HEK293T (cell line): ENCODE data around the gene KLHL1.
"Not testable (repeated sequence)": the region's sequence is repeated elsewhere in the genome, so short reads cannot be mapped to it uniquely, and the experiment has no call there.

ENCODE experiments used
- CTCF ChIA-PET: fragments of 350-600 bp; formaldehyde crosslinking; extraction: SDS; loops from one replicate; lab custom pipeline; 2021; ENCODE audit warnings: antibody characterized with exemption, inconsistent platforms; lab: Yijun Ruan, JAX
- POLR2A ChIA-PET: fragments of 350-600 bp; formaldehyde crosslinking; extraction: SDS; loops from one replicate; lab custom pipeline; 2020; ENCODE audit warnings: antibody characterized with exemption, inconsistent platforms; lab: Yijun Ruan, JAX
- DNase-seq: peaks from one replicate; pipeline ENCODE4 v3.0.0; 2012; ENCODE audit warnings: mixed read lengths; ENCODE audit errors: extremely low spot score
- ARNT ChIP-seq: fragments of 450-650 bp; IDR thresholded peaks from 2 replicates; pipeline ENCODE4 v1.6.1; 2017; ENCODE audit warnings: mild to moderate bottlenecking
- BHLHE40 ChIP-seq: fragments of 450-650 bp; IDR thresholded peaks from 2 replicates; pipeline ENCODE4 v1.6.1; 2016; ENCODE audit warnings: mild to moderate bottlenecking, moderate library complexity, borderline replicate concordance
- CTBP1 ChIP-seq: fragments of 450-650 bp; IDR thresholded peaks from 2 replicates; pipeline ENCODE4 v1.6.1; 2016; ENCODE audit warnings: borderline replicate concordance
- ELF4 ChIP-seq: fragments of 450-650 bp; IDR thresholded peaks from 2 replicates; pipeline ENCODE4 v1.6.1; 2017; ENCODE audit warnings: antibody characterized with exemption
- FOXA1 ChIP-seq: fragments of 450-650 bp; IDR thresholded peaks from 2 replicates; pipeline ENCODE4 v1.6.1; 2016; ENCODE audit warnings: mild to moderate bottlenecking
- FOXK2 ChIP-seq: fragments of 450-650 bp; IDR thresholded peaks from 2 replicates; pipeline ENCODE4 v1.6.1; 2016; ENCODE audit warnings: mild to moderate bottlenecking
- FOXM1 ChIP-seq: fragments of 450-650 bp; IDR thresholded peaks from 2 replicates; pipeline ENCODE4 v1.6.1; 2017; ENCODE audit warnings: mild to moderate bottlenecking, borderline replicate concordance
- HDGF ChIP-seq: fragments of 450-650 bp; IDR thresholded peaks from 2 replicates; pipeline ENCODE4 v1.6.1; 2017; ENCODE audit warnings: antibody characterized with exemption, borderline replicate concordance
- L3MBTL2 ChIP-seq: fragments of 450-650 bp; conservative IDR thresholded peaks from 2 replicates; pipeline ENCODE4 v1.6.1; 2016; ENCODE audit warnings: mild to moderate bottlenecking
- LEF1 ChIP-seq: fragments of 450-650 bp; IDR thresholded peaks from 2 replicates; pipeline ENCODE4 v1.6.1; 2017; ENCODE audit warnings: mild to moderate bottlenecking, borderline replicate concordance
- NFRKB ChIP-seq: fragments of 450-650 bp; IDR thresholded peaks from 2 replicates; pipeline ENCODE4 v1.6.1; 2016; ENCODE audit warnings: mild to moderate bottlenecking, moderate library complexity
- PKNOX1 ChIP-seq: fragments of 450-650 bp; IDR thresholded peaks from 2 replicates; pipeline ENCODE4 v1.6.1; 2016
- SP1 ChIP-seq: fragments of 450-650 bp; IDR thresholded peaks from 2 replicates; pipeline ENCODE4 v1.6.1; 2017
- SUZ12 ChIP-seq: fragments of 450-650 bp; IDR thresholded peaks from 2 replicates; pipeline ENCODE4 v1.6.1; 2016; ENCODE audit warnings: mild to moderate bottlenecking
- TARDBP ChIP-seq: fragments of 450-650 bp; IDR thresholded peaks from 2 replicates; pipeline ENCODE4 v1.6.1; 2016
- ZNF384 ChIP-seq: fragments of 450-650 bp; IDR thresholded peaks from 2 replicates; pipeline ENCODE4 v1.6.1; 2016

Gene KLHL1

GRCh38 chr13:70108356-70109105, at the start of gene KLHL1:
Gene KLHL1, minus strand, starts transcription at chr13:70108452. Its CDS starts 753 bp downstream, at chr13:70107699.
- no peak for TF ChIP-seq FOXA1
- no peak for TF ChIP-seq FOXM1
- TF ChIP-seq BHLHE40: no peak
- no peak for TF ChIP-seq HDGF
- TF ChIP-seq PKNOX1: no peak
- no peak for TF ChIP-seq CTBP1
- no peak for TF ChIP-seq LEF1
- TF ChIP-seq NFRKB: no peak
- TF ChIP-seq FOXK2: no peak
- no peak for TF ChIP-seq SUZ12
- DNase-seq: no peak
- CTCF ChIA-PET: no interaction called here
- POLR2A ChIA-PET: no interaction called here

GRCh38 chr13:70142658-70143057, 34.4 kb upstream of the KLHL1 start:
- CTCF ChIA-PET, POLR2A ChIA-PET, DNase-seq: not testable (repeated sequence)

- ChIA-PET CTCF (interaction anchor here (0.7 kb wide), 1 partner anchor 587 kb away, joined by 3 read pairs; no protein-coding TSS in a partner anchor), POLR2A (no interaction called here)
- TF ChIP-seq CTBP1: peak; percentile 58; the same call in 1 of the 2 replicates
- peak; percentile 88 for TF ChIP-seq ARNT
- TF ChIP-seq FOXM1: no peak
- TF ChIP-seq FOXA1: no peak
- TF ChIP-seq SP1: no peak
- peak; percentile 67 for TF ChIP-seq PKNOX1
- no peak for TF ChIP-seq LEF1
- TF ChIP-seq TARDBP: no peak
- TF ChIP-seq FOXK2: no peak
- no peak for TF ChIP-seq SUZ12
- no peak for TF ChIP-seq L3MBTL2
- no peak for TF ChIP-seq NFRKB
- TF ChIP-seq ZNF384: no peak
- no peak for DNase-seq
Observed at GRCh38 chr13:70128098-70128497, 19.8 kb upstream of the KLHL1 start.

- no peak for DNase-seq
- ChIA-PET POLR2A (no interaction called here), CTCF (no interaction called here)
Observed at GRCh38 chr13:70125693-70126092, 17.4 kb upstream of the KLHL1 start.

GRCh38 chr13:70117338-70117905, 9.2 kb upstream of the KLHL1 start:
- no peak for DNase-seq
- TF ChIP-seq FOXA1 (no peak), FOXM1 (no peak), ARNT (no peak), L3MBTL2 (no peak), LEF1 (no peak), ELF4 (no peak), SUZ12 (no peak), FOXK2 (no peak), SP1 (no peak), HDGF (no peak), TARDBP (no peak), PKNOX1 (no peak), ZNF384 (no peak), BHLHE40 (no peak), NFRKB (no peak), CTBP1 (no peak)
- CTCF ChIA-PET: no interaction called here
- POLR2A ChIA-PET: no interaction called here

More at GRCh38 chr13:70125693-70126092, 17.4 kb upstream of the KLHL1 start:
- TF ChIP-seq PKNOX1 (no peak), SP1 (no peak), NFRKB (no peak), SUZ12 (no peak), BHLHE40 (no peak), HDGF (no peak), FOXM1 (no peak), FOXA1 (no peak), TARDBP (no peak), ELF4 (no peak), LEF1 (no peak), L3MBTL2 (no peak), ARNT (no peak), FOXK2 (no peak), ZNF384 (no peak), CTBP1 (no peak)
